HepG2 (cell line): Measurements from ENCODE around the gene DNAJB12. TPM values are rescaled to one million over a fixed set of nuclear protein-coding genes. Genes with fewer than 3 reads are reported as not detected.

Source experiments
- DRAP1 ChIP-seq: IDR thresholded peaks from 2 replicates; pipeline ENCODE4 v1.6.1; 2016; ENCODE audit warnings: missing genetic modification reagents, missing compliant biosample characterization
- FOXC1 ChIP-seq: sonication (generic); formaldehyde crosslinking; IDR thresholded peaks from 2 replicates; pipeline ENCODE4 v1.8.0; 2022; ENCODE audit warnings: mild to moderate bottlenecking, missing genetic modification reagents, borderline replicate concordance
- GLMP ChIP-seq: sonication (generic); formaldehyde crosslinking; IDR thresholded peaks from 2 replicates; pipeline ENCODE4 v1.9.0; 2021; ENCODE audit warnings: missing genetic modification reagents, mild to moderate bottlenecking, borderline replicate concordance
- HDAC2 ChIP-seq: sonication (generic); formaldehyde crosslinking; IDR thresholded peaks from 2 replicates; pipeline ENCODE4 v1.4.0; 2020; ENCODE audit warnings: missing genetic modification reagents
- IRF2 ChIP-seq: IDR thresholded peaks from 2 replicates; pipeline ENCODE4 v1.6.1; 2018; ENCODE audit warnings: missing genetic modification reagents, missing compliant biosample characterization
- IRF9 ChIP-seq: sonication (generic); formaldehyde crosslinking; IDR thresholded peaks from 2 replicates; pipeline ENCODE4 v1.8.0; 2022; ENCODE audit warnings: missing genetic modification reagents, mild to moderate bottlenecking, borderline replicate concordance
- KAT8 ChIP-seq: IDR thresholded peaks from 2 replicates; pipeline ENCODE4 v1.6.1; 2016; ENCODE audit warnings: missing genetic modification reagents, missing compliant biosample characterization
- MEIS2 ChIP-seq: sonication (generic); formaldehyde crosslinking; IDR thresholded peaks from 2 replicates; pipeline ENCODE4 v1.9.0; 2021; ENCODE audit warnings: mild to moderate bottlenecking, missing genetic modification reagents
- MXD3 ChIP-seq: IDR thresholded peaks from 2 replicates; pipeline ENCODE4 v1.6.1; 2016; ENCODE audit warnings: mild to moderate bottlenecking, missing biosample characterization, missing genetic modification reagents
- REL ChIP-seq: sonication (generic); formaldehyde crosslinking; conservative IDR thresholded peaks from 2 replicates; pipeline ENCODE4 v1.8.0; 2022; ENCODE audit warnings: mild to moderate bottlenecking, missing genetic modification reagents, moderate library complexity
- SIN3B ChIP-seq: fragments of 150-350 bp; IDR thresholded peaks from 2 replicates; pipeline ENCODE4 v1.6.1; 2014; ENCODE audit warnings: low read length
- SUZ12 ChIP-seq: fragments of 150-350 bp; IDR thresholded peaks from 2 replicates; pipeline ENCODE4 v1.6.1; 2014; ENCODE audit warnings: low read depth, low read length
- TERF1 ChIP-seq: sonication (generic); formaldehyde crosslinking; IDR thresholded peaks from 2 replicates; pipeline ENCODE4 v1.8.0; 2022; ENCODE audit warnings: mild to moderate bottlenecking, missing genetic modification reagents, moderate library complexity
- TFAP4 ChIP-seq: sonication (generic); IDR thresholded peaks from 2 replicates; pipeline ENCODE4 v1.6.1; 2016; ENCODE audit warnings: low read depth, borderline replicate concordance
- THAP9 ChIP-seq: sonication (generic); formaldehyde crosslinking; IDR thresholded peaks from 2 replicates; pipeline ENCODE4; 2020; ENCODE audit warnings: missing genetic modification reagents, mild to moderate bottlenecking, borderline replicate concordance
- ZFP62 ChIP-seq: sonication (generic); formaldehyde crosslinking; IDR thresholded peaks from 2 replicates; pipeline ENCODE4 v1.4.0; 2020; ENCODE audit warnings: missing genetic modification reagents
- ZNF3 ChIP-seq: IDR thresholded peaks from 2 replicates; pipeline ENCODE4 v1.7.0; 2017; ENCODE audit warnings: inconsistent platforms
- ZNF552 ChIP-seq: sonication (generic); formaldehyde crosslinking; IDR thresholded peaks from 2 replicates; pipeline ENCODE4 v1.9.0; 2022; ENCODE audit warnings: missing genetic modification reagents, mild to moderate bottlenecking, borderline replicate concordance
- ZNF710 ChIP-seq: sonication (generic); formaldehyde crosslinking; IDR thresholded peaks from 2 replicates; pipeline ENCODE4 v1.5.0; 2020; ENCODE audit warnings: mild to moderate bottlenecking, missing genetic modification reagents, borderline replicate concordance
- ZNF776 ChIP-seq: sonication (generic); formaldehyde crosslinking; IDR thresholded peaks from 2 replicates; pipeline ENCODE4 v1.4.0; 2020; ENCODE audit warnings: mild to moderate bottlenecking, missing genetic modification reagents
- polyA plus RNA-seq, 8 experiments: library from polyadenylated mRNA; depleted of rRNA in 3 of 8; stranded (reverse) in 7 of 8; unstranded in 1 of 8; fragments of >200 nt; fragmentation: Illumina TruSeq in 4 of 8; extraction: Trizol in 4 of 8; gene quantifications; 2 replicates each; pipeline versions ENCODE4 v1.2.1 to v1.2.3, GENCODE V29; 2011 to 2016; ENCODE audit warnings: low read depth in 4 of 8, missing spikeins in 1 of 8, mixed read lengths in 1 of 8; ENCODE audit not compliant: insufficient read depth in 1 of 8
- total RNA-seq, 5 experiments: library from RNA; depleted of rRNA; stranded (reverse); fragments of >200 nt; fragmentation: Illumina TruSeq; extraction: Trizol; gene quantifications; 2 replicates each; pipeline ENCODE4 v1.2.3, GENCODE V29; 2016; ENCODE audit warnings: low read depth in 1 of 5

The DNAJB12 gene
- total and polyA plus RNA-seq, 2 of the 13 experiments (the other 11 are each of a cell fraction or from before 2014, with no cell fraction given), result 10.8 to 18.2 TPM

- TF ChIP-seq ZNF710 (CRISPR knock-in tag) (no peak), MEIS2 (CRISPR knock-in tag) (no peak), GLMP (CRISPR knock-in tag) (no peak), IRF9 (CRISPR knock-in tag) (no peak), TFAP4 (no peak), ZNF552 (CRISPR knock-in tag) (no peak), TERF1 (CRISPR knock-in tag) (no peak), HDAC2 (0 out of 2 replicates have a peak, but pooled peaks have one; percentile 16), ZNF3 (no peak), SUZ12 (no peak), DRAP1 (CRISPR knock-in tag) (no peak), THAP9 (CRISPR knock-in tag) (peak; percentile 4; the same call in 1 of the 2 replicates), IRF2 (CRISPR knock-in tag) (no peak), MXD3 (CRISPR knock-in tag) (no peak), ZNF776 (CRISPR knock-in tag) (no peak), REL (CRISPR knock-in tag) (no peak), KAT8 (CRISPR knock-in tag) (peak; percentile 35; the same call in 1 of the 2 replicates), SIN3B (no peak), ZFP62 (no peak), FOXC1 (no peak)
These were observed 46.3 kb downstream of the DNAJB12 start (continued) for GRCh38 chr10:72308320-72308987.
